ENCODE data around the gene MAGEA9. TPM values are rescaled to one million over a fixed set of nuclear protein-coding genes. Genes with fewer than 3 reads are reported as not detected.

The MAGEA9 gene
- total RNA-seq, 2 donors from 2014 or later: not detected

DNA sequence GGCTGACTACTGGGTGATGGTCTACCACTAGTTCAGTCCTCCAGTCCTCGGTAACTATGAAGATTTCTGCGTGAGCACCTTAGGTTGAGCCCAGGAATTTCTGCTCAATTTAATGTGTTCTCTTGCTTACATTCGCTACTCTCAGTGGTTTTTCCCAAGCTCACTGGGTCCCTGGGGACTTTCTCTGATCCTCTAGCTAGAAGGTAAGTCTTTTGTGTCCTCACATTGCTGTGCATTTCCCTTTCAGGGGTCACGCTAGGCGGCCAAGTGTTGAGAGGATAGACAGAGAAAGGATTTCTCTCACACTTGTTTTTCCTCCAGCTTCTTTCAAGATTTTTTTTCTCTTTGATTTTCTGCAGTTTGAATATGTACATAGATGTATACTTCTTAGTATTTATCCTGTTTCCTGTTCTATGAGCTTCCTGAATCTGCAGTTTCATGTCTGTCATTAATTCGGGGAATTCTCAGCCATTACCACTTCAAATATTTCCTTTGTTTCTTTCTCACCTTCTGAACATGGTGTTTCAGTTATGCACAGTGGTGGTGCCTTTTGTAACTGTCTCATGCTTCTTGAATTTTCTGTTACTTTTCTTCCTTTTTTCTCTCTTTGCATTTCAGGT lies 17.5 kb downstream of the MAGEA9 start:
- H3K36me3 ChIP-seq: no peaks in the 10 kb centered on the region
- H3K9me3 ChIP-seq: no peaks in the 10 kb centered on the region
- H3K4me3 ChIP-seq: no peak overlapping the region
- H3K27me3 ChIP-seq: no peaks in the 10 kb centered on the region
- no peak overlapping the region for H3K27ac ChIP-seq
- no peak for DNase-seq (ENCODE audit: low spot score)
- TF ChIP-seq, protein P1, sequence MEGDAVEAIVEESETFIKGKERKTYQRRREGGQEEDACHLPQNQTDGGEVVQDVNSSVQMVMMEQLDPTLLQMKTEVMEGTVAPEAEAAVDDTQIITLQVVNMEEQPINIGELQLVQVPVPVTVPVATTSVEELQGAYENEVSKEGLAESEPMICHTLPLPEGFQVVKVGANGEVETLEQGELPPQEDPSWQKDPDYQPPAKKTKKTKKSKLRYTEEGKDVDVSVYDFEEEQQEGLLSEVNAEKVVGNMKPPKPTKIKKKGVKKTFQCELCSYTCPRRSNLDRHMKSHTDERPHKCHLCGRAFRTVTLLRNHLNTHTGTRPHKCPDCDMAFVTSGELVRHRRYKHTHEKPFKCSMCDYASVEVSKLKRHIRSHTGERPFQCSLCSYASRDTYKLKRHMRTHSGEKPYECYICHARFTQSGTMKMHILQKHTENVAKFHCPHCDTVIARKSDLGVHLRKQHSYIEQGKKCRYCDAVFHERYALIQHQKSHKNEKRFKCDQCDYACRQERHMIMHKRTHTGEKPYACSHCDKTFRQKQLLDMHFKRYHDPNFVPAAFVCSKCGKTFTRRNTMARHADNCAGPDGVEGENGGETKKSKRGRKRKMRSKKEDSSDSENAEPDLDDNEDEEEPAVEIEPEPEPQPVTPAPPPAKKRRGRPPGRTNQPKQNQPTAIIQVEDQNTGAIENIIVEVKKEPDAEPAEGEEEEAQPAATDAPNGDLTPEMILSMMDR (IDR thresholded peaks at IDR 0.05): no peak
- H3K4me1 ChIP-seq: no peaks in the 10 kb centered on the region

DNA sequence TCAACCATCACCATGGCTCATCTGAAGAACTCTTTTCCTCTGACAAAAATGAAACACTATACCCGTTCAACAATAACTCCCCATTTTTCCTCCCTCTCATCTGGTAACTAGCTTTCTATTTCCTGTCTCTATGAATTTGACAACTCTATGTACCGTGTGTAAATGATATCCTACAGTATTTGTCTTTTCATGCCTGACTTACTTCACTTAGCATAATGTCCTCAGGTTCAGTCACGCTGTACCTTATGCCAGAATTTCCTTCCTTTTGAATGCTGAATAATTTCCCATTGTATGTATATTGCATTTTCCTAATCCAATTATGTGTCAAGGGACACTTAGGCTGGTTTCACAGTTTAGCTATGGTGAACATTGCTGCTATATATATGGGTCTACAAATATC lies 18.2 kb downstream of the MAGEA9 start:
- H3K27me3 ChIP-seq: no peaks in the 10 kb centered on the region
- TF ChIP-seq, protein P1 (IDR thresholded peaks at IDR 0.05): no peak
- H3K9me3 ChIP-seq: no peaks in the 10 kb centered on the region
- no peaks in the 10 kb centered on the region for H3K4me1 ChIP-seq
- H3K36me3 ChIP-seq: no peaks in the 10 kb centered on the region
- no peak overlapping the region for H3K27ac ChIP-seq
- no peak overlapping the region for H3K4me3 ChIP-seq
- DNase-seq (ENCODE audit: low spot score): no peak

- TF ChIP-seq, protein P1 (IDR thresholded peaks at IDR 0.05): no peak
- no peak for DNase-seq (ENCODE audit: low spot score)
- no peak overlapping the region for H3K4me3 ChIP-seq
Measured at GRCh38 chrX:149803458-149804062, 21.8 kb downstream of the MAGEA9 start.

DNA sequence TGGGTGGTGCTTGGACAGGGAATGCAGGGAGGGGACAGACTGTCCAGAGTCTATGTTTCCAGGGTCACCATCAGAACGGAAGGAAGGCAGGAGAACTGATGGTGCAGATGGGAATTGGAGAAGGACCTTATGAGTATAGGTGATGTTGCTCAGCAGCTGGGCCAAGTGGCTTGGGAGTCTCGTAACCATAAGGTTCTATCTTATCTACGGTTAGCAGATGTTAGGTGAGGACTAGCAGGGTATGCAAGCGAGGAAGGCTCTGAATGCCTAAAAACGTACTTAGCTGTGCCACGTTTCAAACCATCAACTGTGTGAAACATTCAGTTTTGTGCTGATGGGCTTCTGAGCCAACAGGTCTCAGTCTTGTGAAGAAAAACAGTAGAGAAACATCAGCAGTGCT lies 22.4 kb downstream of the MAGEA9 start:
- no peaks in the 10 kb centered on the region for H3K36me3 ChIP-seq
- TF ChIP-seq, protein P1 (IDR thresholded peaks at IDR 0.05): no peak
- no peak overlapping the region for H3K4me3 ChIP-seq
- H3K4me1 ChIP-seq: no peaks in the 10 kb centered on the region
- DNase-seq (ENCODE audit: low spot score): no peak
- no peak overlapping the region for H3K27ac ChIP-seq
- H3K9me3 ChIP-seq: no peaks in the 10 kb centered on the region
- no peaks in the 10 kb centered on the region for H3K27me3 ChIP-seq

More at GRCh38 chrX:149803458-149804062, 21.8 kb downstream of the MAGEA9 start:
- no peaks in the 10 kb centered on the region for H3K27me3 ChIP-seq
- H3K36me3 ChIP-seq: no peaks in the 10 kb centered on the region
- H3K4me1 ChIP-seq: no peaks in the 10 kb centered on the region
- H3K9me3 ChIP-seq: no peaks in the 10 kb centered on the region
- H3K27ac ChIP-seq: no peak overlapping the region

DNA sequence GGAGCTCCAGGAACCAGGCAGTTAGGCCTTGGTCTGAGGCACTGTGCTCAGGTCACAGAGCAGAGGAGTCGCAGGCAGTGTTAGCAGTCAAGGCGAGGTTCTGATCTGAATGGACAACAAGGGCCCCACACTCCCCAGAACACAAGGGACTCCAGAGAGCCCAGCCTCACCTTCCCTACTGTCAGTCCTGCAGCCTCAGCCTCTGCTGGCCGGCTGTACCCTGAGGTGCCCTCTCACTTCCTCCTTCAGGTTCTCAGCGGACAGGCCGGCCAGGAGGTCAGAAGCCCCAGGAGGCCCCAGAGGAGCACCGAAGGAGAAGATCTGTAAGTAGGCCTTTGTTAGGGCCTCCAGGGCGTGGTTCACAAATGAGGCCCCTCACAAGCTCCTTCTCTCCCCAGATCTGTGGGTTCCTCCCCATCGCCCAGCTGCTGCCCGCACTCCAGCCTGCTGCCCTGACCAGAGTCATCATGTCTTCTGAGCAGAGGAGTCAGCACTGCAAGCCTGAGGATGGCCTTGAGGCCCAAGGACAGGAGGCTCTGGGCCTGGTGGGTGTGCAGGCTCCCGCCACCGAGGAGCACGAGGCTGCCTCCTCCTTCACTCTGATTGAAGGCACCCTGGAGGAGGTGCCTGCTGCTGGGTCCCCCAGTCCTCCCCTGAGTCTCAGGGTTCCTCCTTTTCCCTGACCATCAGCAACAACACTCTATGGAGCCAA lies 26.2 kb downstream of the MAGEA9 start:
- DNase-seq (ENCODE audit: low spot score): no peak
- no peaks in the 10 kb centered on the region for H3K36me3 ChIP-seq
- H3K4me1 ChIP-seq: no peaks in the 10 kb centered on the region
- H3K4me3 ChIP-seq: no peak overlapping the region
- no peak overlapping the region for H3K27ac ChIP-seq
- TF ChIP-seq, protein P1 (IDR thresholded peaks at IDR 0.05): no peak
- H3K9me3 ChIP-seq: no peaks in the 10 kb centered on the region
- no peaks in the 10 kb centered on the region for H3K27me3 ChIP-seq

Measured in right atrium auricular region (tissue), 2 donors.